22Rv1 (cell line): ENCODE results near the gene STX11.

Source experiments
- H3K27ac ChIP-seq: fragments of 450-650 bp; 2 replicates; pipeline ENCODE4 v1.5.1; 2017
- ZFX ChIP-seq: fragments of 450-650 bp; IDR thresholded peaks from 2 replicates; pipeline ENCODE4 v1.6.1; 2017; ENCODE audit warnings: antibody characterized with exemption, borderline replicate concordance
- TF ChIP-seq, protein P1 (sequence below): fragments of 450-650 bp; IDR thresholded peaks from 2 replicates; pipeline ENCODE4 v1.5.1; 2017; ENCODE audit warnings: mild to moderate bottlenecking

STX11 gene

DNA sequence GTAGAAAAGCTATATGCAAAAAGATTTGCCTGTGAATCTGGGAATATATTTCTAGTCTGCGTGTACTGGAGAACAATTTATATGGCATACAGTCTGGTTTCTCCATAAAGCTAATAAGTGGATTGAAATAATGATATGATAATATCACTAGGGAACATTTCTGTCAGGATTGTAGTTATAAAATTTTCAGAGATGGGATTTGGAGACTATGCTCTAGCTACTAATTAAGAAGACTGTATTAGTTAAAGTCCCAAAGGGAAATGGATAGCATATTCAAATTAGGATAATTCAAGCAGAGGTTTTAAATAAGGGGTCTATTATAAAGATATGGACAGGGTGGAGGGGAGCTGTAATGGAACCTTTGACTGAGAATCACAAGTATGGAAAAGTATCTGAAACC lies 7.2 kb upstream of the STX11 start:
- TF ChIP-seq, protein P1, sequence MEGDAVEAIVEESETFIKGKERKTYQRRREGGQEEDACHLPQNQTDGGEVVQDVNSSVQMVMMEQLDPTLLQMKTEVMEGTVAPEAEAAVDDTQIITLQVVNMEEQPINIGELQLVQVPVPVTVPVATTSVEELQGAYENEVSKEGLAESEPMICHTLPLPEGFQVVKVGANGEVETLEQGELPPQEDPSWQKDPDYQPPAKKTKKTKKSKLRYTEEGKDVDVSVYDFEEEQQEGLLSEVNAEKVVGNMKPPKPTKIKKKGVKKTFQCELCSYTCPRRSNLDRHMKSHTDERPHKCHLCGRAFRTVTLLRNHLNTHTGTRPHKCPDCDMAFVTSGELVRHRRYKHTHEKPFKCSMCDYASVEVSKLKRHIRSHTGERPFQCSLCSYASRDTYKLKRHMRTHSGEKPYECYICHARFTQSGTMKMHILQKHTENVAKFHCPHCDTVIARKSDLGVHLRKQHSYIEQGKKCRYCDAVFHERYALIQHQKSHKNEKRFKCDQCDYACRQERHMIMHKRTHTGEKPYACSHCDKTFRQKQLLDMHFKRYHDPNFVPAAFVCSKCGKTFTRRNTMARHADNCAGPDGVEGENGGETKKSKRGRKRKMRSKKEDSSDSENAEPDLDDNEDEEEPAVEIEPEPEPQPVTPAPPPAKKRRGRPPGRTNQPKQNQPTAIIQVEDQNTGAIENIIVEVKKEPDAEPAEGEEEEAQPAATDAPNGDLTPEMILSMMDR: no peak
- no peak for TF ChIP-seq ZFX
- H3K27ac ChIP-seq: no peak overlapping the region

DNA sequence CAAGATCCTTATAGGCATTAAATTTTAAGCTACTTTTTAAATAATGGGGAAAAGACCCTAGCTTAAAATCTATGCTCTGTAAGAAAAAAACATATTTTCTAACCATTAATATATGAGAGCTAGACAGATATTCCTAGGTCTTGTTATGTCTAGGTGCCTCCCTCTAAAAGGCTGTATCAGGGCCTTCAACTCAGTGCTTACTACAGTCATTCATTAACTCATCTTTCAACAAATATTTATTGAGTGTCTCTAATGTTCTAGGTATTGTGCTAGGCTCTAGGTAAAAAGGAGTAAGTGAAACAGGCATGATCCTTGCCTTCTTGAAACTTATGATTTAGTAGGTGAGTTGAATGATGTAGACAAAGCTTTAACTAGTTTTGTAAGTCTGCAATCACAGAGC lies 6.4 kb upstream of the STX11 start:
- TF ChIP-seq ZFX: no peak
- TF ChIP-seq, protein P1: no peak
- no peak overlapping the region for H3K27ac ChIP-seq

DNA sequence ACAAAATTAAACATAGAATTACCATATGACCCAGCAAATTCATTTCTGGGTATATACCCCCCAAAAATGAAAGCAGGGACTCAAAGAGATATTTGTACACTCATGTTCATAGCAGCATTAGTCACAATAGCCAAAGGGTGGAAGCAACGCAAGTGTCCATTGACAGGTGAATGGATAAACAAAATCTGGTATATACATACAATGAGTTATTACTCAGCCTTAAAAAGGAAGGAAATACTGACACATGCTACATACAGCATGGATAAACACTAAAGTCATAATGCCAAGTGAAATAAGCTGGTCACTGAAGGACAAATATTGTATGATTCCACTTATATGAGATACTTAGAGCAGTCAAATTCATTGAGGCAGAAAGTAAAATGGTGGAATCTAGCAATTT lies 5.3 kb upstream of the STX11 start:
- TF ChIP-seq, protein P1: no peak
- no peak for TF ChIP-seq ZFX
- no peak overlapping the region for H3K27ac ChIP-seq

DNA sequence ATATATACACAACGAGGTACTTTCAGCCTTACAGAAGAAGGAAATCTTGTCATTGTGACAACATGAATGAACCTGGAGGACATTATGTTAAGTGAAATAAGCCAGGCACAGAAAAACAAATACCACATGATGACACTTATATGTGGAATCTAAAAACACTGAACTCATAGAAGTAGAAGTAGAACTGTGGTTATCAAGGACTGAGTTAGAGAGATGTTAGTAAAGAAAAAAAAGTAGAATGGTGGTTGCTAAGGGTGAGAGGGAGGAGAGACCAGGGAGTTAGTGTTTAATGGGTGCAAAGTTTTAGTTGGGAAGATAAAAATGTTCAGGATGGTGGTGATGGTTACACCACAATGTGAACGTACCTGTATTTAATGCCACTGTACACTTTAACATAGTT lies 4.8 kb upstream of the STX11 start:
- TF ChIP-seq, protein P1: no peak
- no peak for TF ChIP-seq ZFX
- H3K27ac ChIP-seq: no peak overlapping the region

DNA sequence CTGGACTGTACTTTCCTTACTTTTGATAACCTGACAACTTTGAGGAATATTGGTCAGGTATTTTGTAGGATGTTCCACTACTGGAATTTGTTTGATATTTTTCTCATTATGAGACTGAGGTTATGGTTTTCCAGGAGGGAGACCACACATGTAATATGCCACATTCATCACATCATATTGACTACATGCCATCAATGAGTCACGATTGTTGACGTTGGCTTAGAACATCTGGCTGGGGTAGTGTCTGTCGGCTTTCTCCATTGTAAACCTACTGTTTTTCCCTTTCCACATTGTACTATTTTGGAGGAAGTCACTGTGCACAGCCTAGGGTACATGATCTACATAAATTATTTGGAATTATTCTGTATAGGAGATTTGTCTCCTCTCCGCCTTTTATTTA lies 1.4 kb upstream of the STX11 start:
- no peak overlapping the region for H3K27ac ChIP-seq
- TF ChIP-seq, protein P1: no peak
- TF ChIP-seq ZFX: no peak

DNA sequence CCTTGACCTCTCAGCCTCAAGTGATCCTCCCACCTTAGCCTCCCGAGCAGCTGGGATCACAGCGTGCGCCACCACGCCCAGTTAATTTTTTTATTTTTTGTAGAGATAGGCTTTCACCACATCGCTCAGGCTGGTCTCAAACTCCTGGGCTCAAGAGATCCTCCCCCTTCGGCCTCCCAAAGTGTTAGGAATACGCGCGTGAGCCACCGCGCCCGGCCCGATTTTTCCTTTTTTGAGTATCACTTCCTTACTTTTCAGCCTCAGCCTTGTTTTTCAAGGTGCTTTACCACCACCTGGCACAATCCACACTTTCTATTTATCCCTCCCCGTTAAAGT lies 791 bp upstream of the STX11 start:
- no peak for TF ChIP-seq ZFX
- TF ChIP-seq, protein P1: no peak
- no peak overlapping the region for H3K27ac ChIP-seq

DNA sequence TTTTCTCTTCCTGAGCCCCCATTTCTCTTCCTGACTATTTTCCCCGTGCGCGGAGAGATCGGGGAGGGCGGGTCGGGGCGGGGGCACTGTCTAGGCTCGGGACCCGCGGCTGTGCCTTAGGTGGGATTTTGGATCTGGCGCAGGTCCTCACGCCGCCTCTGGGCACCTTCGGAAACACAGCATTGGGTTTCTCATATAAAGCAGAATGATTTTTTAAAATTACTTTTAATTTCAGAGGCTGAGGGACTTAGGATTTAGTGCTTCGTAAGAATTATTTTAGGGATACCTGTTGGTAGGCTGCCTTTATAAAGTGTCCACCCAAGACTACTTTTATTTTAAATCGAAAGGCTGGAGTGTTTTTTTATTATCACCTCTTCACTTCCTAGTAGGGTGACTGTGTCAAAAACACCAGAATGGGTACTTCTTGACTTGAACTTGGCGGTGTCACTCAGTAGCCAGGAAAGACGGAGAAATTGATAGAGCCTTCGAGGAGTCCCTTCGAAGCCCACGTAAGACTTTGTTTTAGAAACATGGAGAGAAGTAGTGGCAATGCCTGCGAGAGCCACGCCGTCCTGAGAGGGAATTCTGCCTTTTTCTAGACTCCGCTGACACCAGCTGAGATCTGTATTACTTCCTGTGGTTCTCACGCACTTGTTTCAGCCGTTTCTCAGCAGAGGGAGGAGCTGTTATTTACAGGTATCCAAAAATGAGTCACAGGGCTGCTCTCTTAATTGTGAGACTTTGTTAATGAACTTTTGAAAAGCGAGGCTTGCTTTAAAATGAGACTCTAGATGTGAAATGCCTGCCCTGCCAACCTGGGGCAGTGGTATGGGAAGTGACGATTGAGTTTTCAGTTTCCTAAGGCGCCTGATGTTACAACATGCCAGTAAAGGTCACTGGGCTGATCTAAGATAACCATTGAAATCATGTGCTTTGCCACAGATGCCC lies 667 bp downstream of the STX11 start:
- no peak overlapping the region for H3K27ac ChIP-seq
- TF ChIP-seq ZFX: no peak
- TF ChIP-seq, protein P1: peak; percentile 28
